GM23248 (cell line): ENCODE results near the gene XPO4. TPM values are rescaled to one million over a fixed set of nuclear protein-coding genes. Genes with fewer than 3 reads are reported as not detected.

ENCODE experiments used
- DNase-seq: peaks from one replicate; pipeline ENCODE4 v3.0.0-alpha.2; 2015
- H2AFZ ChIP-seq: fragments of 200-600 bp; sonication (generic); 2 replicates; pipeline ENCODE4 v1.6.1; 2016; ENCODE audit warnings: antibody characterized with exemption
- H3F3A ChIP-seq: fragments of 200-600 bp; sonication (generic); 2 replicates; pipeline ENCODE4 v1.6.1; 2016; ENCODE audit warnings: mild to moderate bottlenecking, antibody characterized with exemption, mixed run types; ENCODE audit not compliant: insufficient read depth
- H3K27ac ChIP-seq: fragments of 200-600 bp; sonication (generic); 2 replicates; pipeline ENCODE4 v1.5.1; 2016; ENCODE audit warnings: mild to moderate bottlenecking
- H3K27me3 ChIP-seq: fragments of 200-600 bp; sonication (generic); replicated peaks from 2 replicates; pipeline ENCODE4 v1.6.1; 2016; ENCODE audit warnings: mild to moderate bottlenecking; ENCODE audit not compliant: insufficient read depth
- H3K36me3 ChIP-seq: fragments of 200-600 bp; sonication (generic); 2 replicates; pipeline ENCODE4 v1.6.1; 2016; ENCODE audit warnings: low read depth, mild to moderate bottlenecking
- H3K4me1 ChIP-seq: fragments of 200-600 bp; sonication (generic); 2 replicates; pipeline ENCODE4 v1.6.1; 2016; ENCODE audit warnings: mild to moderate bottlenecking; ENCODE audit not compliant: insufficient read depth
- H3K4me2 ChIP-seq: fragments of 200-600 bp; sonication (generic); one replicate; pipeline ENCODE4 v1.6.1; 2016; ENCODE audit warnings: mild to moderate bottlenecking; ENCODE audit not compliant: unreplicated experiment
- H3K4me3 ChIP-seq: fragments of 200-600 bp; sonication (generic); 2 replicates; pipeline ENCODE4 v1.5.1; 2016; ENCODE audit warnings: mild to moderate bottlenecking
- H3K79me2 ChIP-seq: fragments of 200-600 bp; sonication (generic); 2 replicates; pipeline ENCODE4 v1.6.1; 2016; ENCODE audit warnings: mild to moderate bottlenecking; ENCODE audit not compliant: insufficient read depth
- H3K9ac ChIP-seq: fragments of 200-600 bp; sonication (generic); 2 replicates; pipeline ENCODE4 v1.6.1; 2016; ENCODE audit warnings: mild to moderate bottlenecking
- H3K9me2 ChIP-seq: fragments of 200-600 bp; sonication (generic); 2 replicates; pipeline ENCODE4 v1.6.1; 2016; ENCODE audit warnings: mixed run types, mild to moderate bottlenecking, moderate library complexity; ENCODE audit not compliant: insufficient read depth
- H3K9me3 ChIP-seq: fragments of 200-600 bp; sonication (generic); one replicate; pipeline ENCODE4 v1.6.1; 2017; ENCODE audit warnings: low read depth
- H4K20me1 ChIP-seq: fragments of 200-600 bp; sonication (generic); 2 replicates; pipeline ENCODE4 v1.6.0; 2016; ENCODE audit not compliant: insufficient read depth
- EZH2 ChIP-seq: fragments of 200-600 bp; sonication (generic); IDR thresholded peaks from 2 replicates; pipeline ENCODE4 v1.6.1; 2018; ENCODE audit warnings: antibody characterized with exemption, mild to moderate bottlenecking; ENCODE audit not compliant: insufficient read depth, poor library complexity, severe bottlenecking
- EZH2phosphoT487 ChIP-seq: fragments of 200-600 bp; sonication (generic); IDR thresholded peaks from 2 replicates; pipeline ENCODE4 v1.6.1; 2018; ENCODE audit warnings: antibody characterized with exemption, moderate library complexity, mild to moderate bottlenecking, low read depth; ENCODE audit not compliant: insufficient read depth
- WGBS, 2 experiments: methylation state at CpG; one replicate each; pipeline ENCODE4 v1.1.6; 2015 to 2017; ENCODE audit warnings: low lambda C conversion rate in 2 of 2, low coverage in 1 of 2; ENCODE audit errors: missing lambda C conversion rate in 2 of 2; 5-methylcytosine and 5-hydroxymethylcytosine counted together
- in situ Hi-C: fragments of 300-500 bp; cut with MboI; formaldehyde crosslinking; loops from 2 replicates; pipeline ENCODE4 v1.15.0; 2020
- polyA plus RNA-seq: library from polyadenylated mRNA; unstranded; fragments of >200 nt; fragmentation: Nextera tagmentation; extraction: Ambion mirVana; gene quantifications from 2 replicates; pipeline ENCODE4 v1.2.1, GENCODE V29; 2016
- total RNA-seq: library from RNA; depleted of rRNA; stranded (reverse); fragments of >200 nt; shearing (Covaris generic); gene quantifications from 2 replicates; pipeline ENCODE4 v1.2.3, GENCODE V29; 2014

Gene XPO4
- total and polyA plus RNA-seq, 2 experiments from 2014 or later, result 4.9 to 15.0 TPM

GRCh38 chr13:20825477-20825875 lies 77.1 kb downstream of the XPO4 start:
- TF ChIP-seq EZH2phosphoT487 (no peak), EZH2 (no peak)

GRCh38 chr13:20824762-20825476 lies 77.6 kb downstream of the XPO4 start:
- peaks cover 23% of the 10 kb centered on the region for H3F3A ChIP-seq
- DNase-seq, result peak; percentile 78
- peak overlapping the region; percentile 45 for H3K27ac ChIP-seq
- no peak overlapping the region for H2AFZ ChIP-seq
- peak overlapping the region; percentile 23 for H3K4me2 ChIP-seq
- H3K4me1 ChIP-seq, result peaks cover 51% of the 10 kb centered on the region
- no peak overlapping the region for H3K4me3 ChIP-seq
- H3K9me3 ChIP-seq, result no peaks in the 10 kb centered on the region
- in situ Hi-C loops, result loop anchor here (25.0 kb wide), 1 partner anchor 638 kb away; the partner anchor contains the start of gene GJB2
- 61 to 62% methylated on average over 5 of the region's 5 CpGs for WGBS, 2 experiments
- no peaks in the 10 kb centered on the region for H3K9me2 ChIP-seq
- H3K79me2 ChIP-seq, result no peaks in the 10 kb centered on the region
- H3K9ac ChIP-seq, result no peak overlapping the region
- no peaks in the 10 kb centered on the region for H4K20me1 ChIP-seq
- no peaks in the 10 kb centered on the region for H3K27me3 ChIP-seq
- TF ChIP-seq EZH2phosphoT487 (no peak), EZH2 (no peak)
- no peaks in the 10 kb centered on the region for H3K36me3 ChIP-seq

More at GRCh38 chr13:20825477-20825875, 77.1 kb downstream of the XPO4 start:
- H3K9me3 ChIP-seq, result no peaks in the 10 kb centered on the region
- no peak overlapping the region for H2AFZ ChIP-seq
- H3K4me2 ChIP-seq, result peak overlapping the region; percentile 23
- peaks cover 23% of the 10 kb centered on the region for H3F3A ChIP-seq
- no peaks in the 10 kb centered on the region for H3K36me3 ChIP-seq
- H4K20me1 ChIP-seq, result no peaks in the 10 kb centered on the region
- peak; percentile 27 for DNase-seq
- no peaks in the 10 kb centered on the region for H3K9me2 ChIP-seq
- peaks cover 51% of the 10 kb centered on the region for H3K4me1 ChIP-seq
- H3K4me3 ChIP-seq, result no peak overlapping the region
- H3K27me3 ChIP-seq, result no peaks in the 10 kb centered on the region
- no peak overlapping the region for H3K9ac ChIP-seq
- 0 out of 2 replicates have a peak overlapping the region, but pooled peaks have one; percentile 45 for H3K27ac ChIP-seq
- in situ Hi-C loops, result loop anchor here (25.0 kb wide), 1 partner anchor 638 kb away; the partner anchor contains the start of gene GJB2
- 39 to 43% methylated on average over 3 of the region's 3 CpGs for WGBS, 2 experiments
- no peaks in the 10 kb centered on the region for H3K79me2 ChIP-seq

GRCh38 chr13:20823071-20823470 lies 79.5 kb downstream of the XPO4 start:
- H3K36me3 ChIP-seq, result no peaks in the 10 kb centered on the region
- H3K9ac ChIP-seq, result no peak overlapping the region
- peaks cover 48% of the 10 kb centered on the region for H3K4me1 ChIP-seq
- no peak overlapping the region for H2AFZ ChIP-seq
- 0 out of 2 replicates have a peak overlapping the region, but pooled peaks have one; percentile 2 for H3K27ac ChIP-seq
- DNase-seq, result peak; percentile 47
- H3K4me3 ChIP-seq, result no peak overlapping the region
- TF ChIP-seq EZH2, result no peak
- TF ChIP-seq EZH2phosphoT487, result no peak
- no peaks in the 10 kb centered on the region for H4K20me1 ChIP-seq
- no peaks in the 10 kb centered on the region for H3K9me2 ChIP-seq
- no peaks in the 10 kb centered on the region for H3K9me3 ChIP-seq
- in situ Hi-C loops, result no loop called here
- H3K79me2 ChIP-seq, result no peaks in the 10 kb centered on the region
- H3K4me2 ChIP-seq, result no peak overlapping the region
- WGBS, 2 experiments, result 92 to 100% methylated on average over 1 of the region's 1 CpG
- H3F3A ChIP-seq, result peaks cover 23% of the 10 kb centered on the region
- H3K27me3 ChIP-seq, result no peaks in the 10 kb centered on the region

- Histone ChIP-seq H3K27me3 (no peaks in the 10 kb centered on the region), H3K4me1 (peaks cover 45% of the 10 kb centered on the region), H3K79me2 (no peaks in the 10 kb centered on the region), H3K9me2 (no peaks in the 10 kb centered on the region), H4K20me1 (no peaks in the 10 kb centered on the region), H3K27ac (no peak overlapping the region), H3K36me3 (no peaks in the 10 kb centered on the region), H2AFZ (no peak overlapping the region), H3K4me3 (no peak overlapping the region), H3K4me2 (no peak overlapping the region), H3K9me3 (no peaks in the 10 kb centered on the region), H3F3A (peaks cover 21% of the 10 kb centered on the region), H3K9ac (no peak overlapping the region)
- TF ChIP-seq EZH2phosphoT487, result no peak
- TF ChIP-seq EZH2, result no peak
- WGBS, 2 experiments, result 51 to 68% methylated on average over 1 of the region's 1 CpG
- no peak for DNase-seq
- in situ Hi-C loops, result no loop called here
These were observed 80.1 kb downstream of the XPO4 start for GRCh38 chr13:20822406-20822805.
